ENCODE data around the gene BPTF.

DNA sequence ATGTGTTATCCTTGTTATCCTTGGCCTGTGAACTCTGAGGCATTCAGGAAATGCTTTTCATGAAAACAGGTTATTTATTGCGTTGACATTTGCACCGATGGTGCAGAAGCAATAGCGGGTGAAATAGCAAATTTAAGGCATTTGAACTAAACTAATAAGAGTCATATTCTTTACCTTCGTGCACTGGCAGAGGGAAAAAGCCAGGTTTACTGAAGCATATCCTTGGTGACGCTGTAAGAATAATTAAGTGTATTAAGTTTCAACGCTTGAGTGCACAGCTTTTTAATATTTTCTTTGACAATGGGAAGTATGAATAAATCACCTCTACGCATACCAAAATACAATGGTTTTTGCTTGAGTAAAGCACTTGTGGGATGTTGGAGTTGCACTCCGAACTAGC lies 196.7 kb downstream of the BPTF start:
- TF ChIP-seq, protein P1, sequence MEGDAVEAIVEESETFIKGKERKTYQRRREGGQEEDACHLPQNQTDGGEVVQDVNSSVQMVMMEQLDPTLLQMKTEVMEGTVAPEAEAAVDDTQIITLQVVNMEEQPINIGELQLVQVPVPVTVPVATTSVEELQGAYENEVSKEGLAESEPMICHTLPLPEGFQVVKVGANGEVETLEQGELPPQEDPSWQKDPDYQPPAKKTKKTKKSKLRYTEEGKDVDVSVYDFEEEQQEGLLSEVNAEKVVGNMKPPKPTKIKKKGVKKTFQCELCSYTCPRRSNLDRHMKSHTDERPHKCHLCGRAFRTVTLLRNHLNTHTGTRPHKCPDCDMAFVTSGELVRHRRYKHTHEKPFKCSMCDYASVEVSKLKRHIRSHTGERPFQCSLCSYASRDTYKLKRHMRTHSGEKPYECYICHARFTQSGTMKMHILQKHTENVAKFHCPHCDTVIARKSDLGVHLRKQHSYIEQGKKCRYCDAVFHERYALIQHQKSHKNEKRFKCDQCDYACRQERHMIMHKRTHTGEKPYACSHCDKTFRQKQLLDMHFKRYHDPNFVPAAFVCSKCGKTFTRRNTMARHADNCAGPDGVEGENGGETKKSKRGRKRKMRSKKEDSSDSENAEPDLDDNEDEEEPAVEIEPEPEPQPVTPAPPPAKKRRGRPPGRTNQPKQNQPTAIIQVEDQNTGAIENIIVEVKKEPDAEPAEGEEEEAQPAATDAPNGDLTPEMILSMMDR (IDR thresholded peaks at IDR 0.05; ENCODE audit: borderline replicate concordance, extremely low read depth, low read length, poor library complexity, severe bottlenecking): no peak
- TF ChIP-seq EZH2 (IDR thresholded peaks at IDR 0.05; ENCODE audit: borderline replicate concordance, low read depth, low read length, severe bottlenecking): no peak
